SU-DHL-6 (cell line): ENCODE results near the gene CTRL.

ENCODE experiments used
- EZH2phosphoT487 ChIP-seq: fragments of 200-600 bp; sonication (generic), shearing (Covaris generic); conservative IDR thresholded peaks from 2 replicates; pipeline ENCODE4 v1.6.1; 2018; ENCODE audit warnings: mild to moderate bottlenecking, antibody characterized with exemption, low read length, moderate library complexity, mixed read lengths
- TF ChIP-seq, protein P1 (sequence below): fragments of 200-600 bp; sonication (generic); IDR thresholded peaks from one replicate; pipeline ENCODE4 v1.5.1; 2017; ENCODE audit warnings: antibody characterized with exemption, mild to moderate bottlenecking, low read length, moderate library complexity; ENCODE audit not compliant: insufficient read depth, poor library complexity, severe bottlenecking

DNA sequence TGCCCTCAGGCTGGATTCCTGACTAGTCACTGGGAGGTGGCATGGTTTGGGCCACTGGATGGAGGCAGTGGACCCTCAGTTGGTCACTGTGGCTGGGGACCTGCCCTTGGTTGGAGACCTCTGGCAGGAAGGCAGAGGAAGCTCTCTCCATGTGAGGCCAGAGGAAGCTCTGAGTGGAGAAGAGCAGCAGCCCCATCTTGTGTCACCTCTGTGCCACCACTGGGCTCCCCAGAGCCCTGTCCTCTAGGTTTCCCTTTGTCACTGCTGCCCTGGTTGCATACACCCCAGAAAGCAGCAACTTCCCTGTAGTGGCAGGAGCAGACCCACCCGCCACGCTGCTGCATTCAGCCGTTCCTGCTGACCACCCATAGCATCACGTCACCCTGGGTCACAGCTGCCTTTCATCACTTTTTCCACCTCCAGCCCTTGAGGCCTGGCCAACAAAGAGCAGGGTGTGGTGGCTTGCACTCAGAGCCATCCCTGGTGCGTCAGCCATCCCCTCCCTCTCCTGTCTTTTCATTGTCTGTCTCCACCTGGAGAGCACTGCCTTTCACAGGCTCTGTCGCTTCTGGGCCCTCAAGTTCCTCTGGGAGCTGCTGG, 11.9 kb downstream of the CTRL start:
- TF ChIP-seq, protein P1, sequence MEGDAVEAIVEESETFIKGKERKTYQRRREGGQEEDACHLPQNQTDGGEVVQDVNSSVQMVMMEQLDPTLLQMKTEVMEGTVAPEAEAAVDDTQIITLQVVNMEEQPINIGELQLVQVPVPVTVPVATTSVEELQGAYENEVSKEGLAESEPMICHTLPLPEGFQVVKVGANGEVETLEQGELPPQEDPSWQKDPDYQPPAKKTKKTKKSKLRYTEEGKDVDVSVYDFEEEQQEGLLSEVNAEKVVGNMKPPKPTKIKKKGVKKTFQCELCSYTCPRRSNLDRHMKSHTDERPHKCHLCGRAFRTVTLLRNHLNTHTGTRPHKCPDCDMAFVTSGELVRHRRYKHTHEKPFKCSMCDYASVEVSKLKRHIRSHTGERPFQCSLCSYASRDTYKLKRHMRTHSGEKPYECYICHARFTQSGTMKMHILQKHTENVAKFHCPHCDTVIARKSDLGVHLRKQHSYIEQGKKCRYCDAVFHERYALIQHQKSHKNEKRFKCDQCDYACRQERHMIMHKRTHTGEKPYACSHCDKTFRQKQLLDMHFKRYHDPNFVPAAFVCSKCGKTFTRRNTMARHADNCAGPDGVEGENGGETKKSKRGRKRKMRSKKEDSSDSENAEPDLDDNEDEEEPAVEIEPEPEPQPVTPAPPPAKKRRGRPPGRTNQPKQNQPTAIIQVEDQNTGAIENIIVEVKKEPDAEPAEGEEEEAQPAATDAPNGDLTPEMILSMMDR: no peak
- TF ChIP-seq EZH2phosphoT487: no peak
